CD14-positive monocyte (primary cell): ENCODE measurements around the gene GCGR. TPM values are rescaled to one million over a fixed set of nuclear protein-coding genes. Genes with fewer than 3 reads are reported as not detected.
A peak's percentile ranks its signal among the peaks of the same experiment; 100 is the strongest.

Experiments used
- DNase-seq, 3 donors: peaks; one replicate each; pipeline ENCODE4 v3.0.0-alpha.2; 2011 to 2022
- H2AFZ ChIP-seq: 2 replicates; pipeline ENCODE4 v1.6.0; 2012; ENCODE audit warnings: mild to moderate bottlenecking, low read depth, low read length, inconsistent platforms; ENCODE audit not compliant: insufficient read depth, poor library complexity, severe bottlenecking
- H3K27ac ChIP-seq, 2 donors: 1 replicate in 1 of 2; 2 replicates in 1 of 2; pipeline ENCODE4 v1.5.1; 2012 to 2013; ENCODE audit warnings: low read length in 2 of 2, control low read depth in 1 of 2, inconsistent platforms in 1 of 2, low read depth in 1 of 2, mild to moderate bottlenecking in 1 of 2
- H3K27me3 ChIP-seq, 2 donors: one replicate each; pipeline versions ENCODE4 v1.6.0 to v1.6.1; 2011 to 2013; ENCODE audit warnings: low read length in 2 of 2; ENCODE audit not compliant: control insufficient read depth in 2 of 2, insufficient read depth in 2 of 2
- H3K36me3 ChIP-seq, 2 donors: replicated peaks in 1 of 2; 1 replicate in 1 of 2; 2 replicates in 1 of 2; pipeline versions ENCODE4 v1.5.1 to v1.6.1; 2012 to 2013; ENCODE audit warnings: low read length in 2 of 2, control low read depth in 1 of 2, inconsistent platforms in 1 of 2, mild to moderate bottlenecking in 1 of 2; ENCODE audit not compliant: insufficient read depth in 2 of 2, control insufficient read depth in 1 of 2
- H3K4me1 ChIP-seq, 2 donors: 1 replicate in 1 of 2; 2 replicates in 1 of 2; pipeline versions ENCODE4 v1.5.1 to v1.6.1; 2012 to 2013; ENCODE audit warnings: low read length in 2 of 2, control low read depth in 1 of 2, inconsistent platforms in 1 of 2, mild to moderate bottlenecking in 1 of 2, moderate library complexity in 1 of 2; ENCODE audit not compliant: insufficient read depth in 2 of 2, control insufficient read depth in 1 of 2
- H3K4me2 ChIP-seq: replicated peaks from 2 replicates; pipeline ENCODE3; 2012; ENCODE audit warnings: low read length, moderate library complexity, mild to moderate bottlenecking; ENCODE audit not compliant: poor library complexity, severe bottlenecking; ENCODE audit errors: extremely low read depth
- H3K4me3 ChIP-seq, 3 experiments: fragments of 200-600 bp in 1 of 3; sonication (generic) in 1 of 3; replicated peaks in 1 of 3; 1 replicate in 2 of 3; 2 replicates in 1 of 3; pipeline ENCODE4 v1.5.1; 2011 to 2013; ENCODE audit warnings: low read length in 3 of 3, mild to moderate bottlenecking in 3 of 3, control low read depth in 2 of 3, low read depth in 2 of 3, inconsistent platforms in 1 of 3, moderate library complexity in 1 of 3
- H3K79me2 ChIP-seq: 2 replicates; pipeline ENCODE4 v1.6.0; 2012; ENCODE audit warnings: mild to moderate bottlenecking, control low read depth, inconsistent platforms, low read length, moderate library complexity; ENCODE audit not compliant: insufficient read depth
- H3K9ac ChIP-seq: 2 replicates; pipeline ENCODE4 v1.6.0; 2017; ENCODE audit warnings: low read length, mild to moderate bottlenecking; ENCODE audit not compliant: insufficient read depth, poor library complexity, severe bottlenecking
- H3K9me3 ChIP-seq, 2 donors: replicated peaks in 1 of 2; 1 replicate in 1 of 2; 2 replicates in 1 of 2; pipeline versions ENCODE4 v1.5.1 to v1.6.1; 2012 to 2013; ENCODE audit warnings: low read length in 2 of 2, control low read depth in 1 of 2; ENCODE audit not compliant: control insufficient read depth in 1 of 2, insufficient read depth in 1 of 2
- H4K20me1 ChIP-seq: 2 replicates; pipeline ENCODE4 v1.6.0; 2012; ENCODE audit warnings: mild to moderate bottlenecking, low read length, control low read depth, moderate library complexity; ENCODE audit not compliant: insufficient read depth
- H3K27ac Mint-ChIP-seq, 7 donors: one replicate each; pipeline ENCODE4 v1.8.0; 2020; ENCODE audit warnings: mild to moderate bottlenecking in 7 of 7, mixed read lengths in 7 of 7, moderate library complexity in 6 of 7, inconsistent platforms in 2 of 7
- H3K27me3 Mint-ChIP-seq, 3 donors: one replicate each; pipeline ENCODE4 v1.8.0; 2021 to 2022; ENCODE audit warnings: low read depth in 3 of 3, mild to moderate bottlenecking in 3 of 3, mixed read lengths in 3 of 3, moderate library complexity in 3 of 3, inconsistent platforms in 1 of 3
- H3K36me3 Mint-ChIP-seq, 2 donors: one replicate each; pipeline ENCODE4 v1.8.0; 2020; ENCODE audit warnings: mixed read lengths in 2 of 2, inconsistent platforms in 1 of 2, mild to moderate bottlenecking in 1 of 2
- H3K4me1 Mint-ChIP-seq: one replicate; pipeline ENCODE4 v1.8.0; 2020; ENCODE audit warnings: mild to moderate bottlenecking, mixed read lengths
- H3K4me3 Mint-ChIP-seq, 2 donors: one replicate each; pipeline ENCODE4 v1.8.0; 2020; ENCODE audit warnings: mild to moderate bottlenecking in 2 of 2, mixed read lengths in 2 of 2, moderate library complexity in 1 of 2
- H3K9me3 Mint-ChIP-seq, 7 donors: one replicate each; pipeline ENCODE4 v1.8.0; 2020 to 2022; ENCODE audit warnings: mixed read lengths in 7 of 7, mild to moderate bottlenecking in 6 of 7, moderate library complexity in 6 of 7, inconsistent platforms in 2 of 7
- WGBS: methylation state at CpG from one replicate; pipeline ENCODE4 v1.1.5; 2013; ENCODE audit warnings: missing lambda C conversion rate; ENCODE audit not compliant: insufficient coverage; 5-methylcytosine and 5-hydroxymethylcytosine counted together
- intact Hi-C, 2 donors: fragments of 100-400 bp; cut with micrococcal nuclease; formaldehyde crosslinking; loops; one replicate each; pipeline versions ENCODE4 v1.15.0 to v1.15.1; 2023
- polyA plus RNA-seq, 3 donors: library from polyadenylated mRNA; depleted of rRNA in 1 of 3; unstranded in 2 of 3; stranded (reverse) in 1 of 3; fragments of 300-500 nt in 2 of 3; fragments of >200 nt in 1 of 3; fragmentation: Illumina TruSeq in 2 of 3; gene quantifications; 1 replicate in 2 of 3; 2 replicates in 1 of 3; pipeline ENCODE4 v1.2.3, GENCODE V29; 2012 to 2021
- TF ChIP-seq, protein P1 (sequence below): fragments of 200-600 bp; IDR thresholded peaks from one replicate; pipeline ENCODE4 v1.8.0; 2022; ENCODE audit warnings: antibody characterized with exemption, mild to moderate bottlenecking

Gene GCGR
- polyA plus RNA-seq, 3 donors, result not detected

DNA sequence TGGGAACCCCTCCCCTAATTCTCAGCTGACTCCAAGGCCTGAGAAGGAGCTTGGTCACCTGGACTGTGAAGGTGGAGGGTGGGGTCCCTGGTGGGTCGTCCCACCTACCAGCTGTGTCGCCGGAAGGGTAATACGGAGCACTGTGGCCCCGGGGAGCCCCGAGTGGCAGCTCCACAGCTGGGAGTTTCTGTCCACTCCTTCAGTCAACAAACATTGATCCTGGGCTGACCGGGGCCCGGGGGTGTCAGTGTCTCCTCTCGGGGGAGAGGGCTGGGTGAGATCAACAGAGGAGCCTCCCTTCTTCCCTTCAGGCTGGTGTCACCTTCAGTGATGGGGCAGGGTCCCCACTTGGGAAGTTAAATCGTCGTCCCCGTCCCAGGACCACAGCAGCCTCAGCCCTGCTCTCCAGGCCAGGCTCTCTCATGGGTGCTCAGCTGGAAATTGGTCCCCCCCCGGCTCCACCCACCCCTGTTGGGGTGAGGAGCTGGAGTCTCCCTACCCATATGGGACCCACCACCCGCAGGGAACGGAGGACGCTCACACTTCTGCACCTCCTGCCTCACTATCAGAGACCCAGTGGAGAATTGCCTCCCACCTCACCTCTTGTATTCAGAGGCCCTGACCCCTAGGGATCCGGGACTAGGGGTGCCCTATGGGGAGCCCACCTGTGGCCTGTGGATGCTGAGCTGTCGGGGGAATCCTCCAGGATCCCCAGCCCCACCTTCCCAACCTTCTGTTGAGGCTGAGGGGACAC is 1.9 kb downstream of the GCGR start:
- Histone ChIP-seq H3K9me3 (peaks cover 4 to 11% of the 10 kb centered on the region in 2 donors), H3K36me3 (no peaks in the 10 kb centered on the region), H3K4me1 (no peaks in the 10 kb centered on the region), H3K79me2 (no peaks in the 10 kb centered on the region), H3K4me2 (no peak overlapping the region), H2AFZ (no peak overlapping the region), H4K20me1 (no peaks in the 10 kb centered on the region), H3K4me3 (no peak overlapping the region), H3K27ac (no peak overlapping the region), H3K27me3 (peaks cover 15 to 71% of the 10 kb centered on the region in 2 donors), H3K9ac (no peak overlapping the region)
- no peaks in the 10 kb centered on the region for H3K4me1 Mint-ChIP-seq
- peaks cover 0 to 12% (median 3%) of the 10 kb centered on the region in 7 donors for H3K9me3 Mint-ChIP-seq
- DNase-seq, result no peak
- no peaks in the 10 kb centered on the region for H3K36me3 Mint-ChIP-seq
- intact Hi-C loops, result no loop called here
- H3K27me3 Mint-ChIP-seq, result peaks cover 53 to 90% (median 73%) of the 10 kb centered on the region in 3 donors
- 74% methylated on average over 5 of the region's 18 CpGs for WGBS
- H3K27ac Mint-ChIP-seq, result no peak overlapping the region
- peak overlapping the region in 1 of 2 donors; percentile 11 for H3K4me3 Mint-ChIP-seq
- TF ChIP-seq, protein P1, sequence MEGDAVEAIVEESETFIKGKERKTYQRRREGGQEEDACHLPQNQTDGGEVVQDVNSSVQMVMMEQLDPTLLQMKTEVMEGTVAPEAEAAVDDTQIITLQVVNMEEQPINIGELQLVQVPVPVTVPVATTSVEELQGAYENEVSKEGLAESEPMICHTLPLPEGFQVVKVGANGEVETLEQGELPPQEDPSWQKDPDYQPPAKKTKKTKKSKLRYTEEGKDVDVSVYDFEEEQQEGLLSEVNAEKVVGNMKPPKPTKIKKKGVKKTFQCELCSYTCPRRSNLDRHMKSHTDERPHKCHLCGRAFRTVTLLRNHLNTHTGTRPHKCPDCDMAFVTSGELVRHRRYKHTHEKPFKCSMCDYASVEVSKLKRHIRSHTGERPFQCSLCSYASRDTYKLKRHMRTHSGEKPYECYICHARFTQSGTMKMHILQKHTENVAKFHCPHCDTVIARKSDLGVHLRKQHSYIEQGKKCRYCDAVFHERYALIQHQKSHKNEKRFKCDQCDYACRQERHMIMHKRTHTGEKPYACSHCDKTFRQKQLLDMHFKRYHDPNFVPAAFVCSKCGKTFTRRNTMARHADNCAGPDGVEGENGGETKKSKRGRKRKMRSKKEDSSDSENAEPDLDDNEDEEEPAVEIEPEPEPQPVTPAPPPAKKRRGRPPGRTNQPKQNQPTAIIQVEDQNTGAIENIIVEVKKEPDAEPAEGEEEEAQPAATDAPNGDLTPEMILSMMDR, result no peak

DNA sequence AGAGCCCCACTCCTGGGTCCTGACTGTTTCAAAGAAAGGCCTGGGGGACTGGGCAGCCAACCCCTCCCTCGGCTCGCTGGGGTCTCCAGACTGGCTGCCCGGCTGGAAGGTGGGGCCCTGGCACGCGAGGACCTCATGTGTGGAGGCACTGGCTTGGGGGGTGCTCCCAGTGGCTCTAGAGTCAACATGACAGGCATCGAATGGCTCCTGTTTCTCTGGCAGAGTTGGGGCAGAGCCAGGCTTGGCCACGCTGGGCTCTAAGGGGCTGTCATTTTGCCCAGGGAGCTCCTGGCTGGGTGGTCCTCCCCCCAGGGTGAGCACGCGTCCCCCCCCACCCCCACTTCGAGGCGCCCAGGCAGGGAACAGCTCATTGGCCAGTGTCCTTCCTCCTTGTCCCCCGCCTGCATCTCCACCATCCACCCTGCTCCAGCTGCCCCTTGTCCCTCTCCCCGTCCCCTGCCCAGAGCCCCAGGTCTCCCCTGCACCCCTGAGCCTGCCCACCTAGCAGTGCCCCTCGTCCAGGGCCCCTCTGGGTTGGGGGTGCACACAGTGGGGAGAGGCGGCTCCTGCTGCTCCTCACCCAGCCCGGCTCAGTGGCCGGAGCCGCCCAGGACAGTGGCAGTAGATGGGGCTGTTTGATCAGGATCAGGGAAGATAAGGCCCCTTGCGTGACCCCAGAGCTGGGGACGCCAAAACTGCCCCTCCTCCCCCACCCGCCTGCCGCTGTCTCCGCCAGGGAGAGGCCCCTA is 2.7 kb downstream of the GCGR start:
- H3K36me3 ChIP-seq, result no peaks in the 10 kb centered on the region
- H3K79me2 ChIP-seq, result no peaks in the 10 kb centered on the region
- WGBS, result 38% methylated on average over 13 of the region's 23 CpGs
- no peak overlapping the region for H2AFZ ChIP-seq
- intact Hi-C loops, result no loop called here
- Mint-ChIP-seq H3K9me3 (peaks cover 0 to 7% (median 2%) of the 10 kb centered on the region in 7 donors), H3K27me3 (peaks cover 46 to 83% (median 68%) of the 10 kb centered on the region in 3 donors), H3K36me3 (no peaks in the 10 kb centered on the region), H3K4me3 (no peak overlapping the region), H3K27ac (no peak overlapping the region), H3K4me1 (no peaks in the 10 kb centered on the region)
- H3K9ac ChIP-seq, result no peak overlapping the region
- peaks cover 4 to 11% of the 10 kb centered on the region in 2 donors for H3K9me3 ChIP-seq
- no peak overlapping the region for H3K4me2 ChIP-seq
- no peaks in the 10 kb centered on the region for H4K20me1 ChIP-seq
- H3K27ac ChIP-seq, result no peak overlapping the region
- H3K4me1 ChIP-seq, result no peaks in the 10 kb centered on the region
- H3K4me3 ChIP-seq, result no peak overlapping the region
- TF ChIP-seq, protein P1, result no peak
- no peak for DNase-seq
- peaks cover 15 to 65% of the 10 kb centered on the region in 2 donors for H3K27me3 ChIP-seq
